ENCODE results near the gene SHB. TPM values are rescaled to one million over a fixed set of nuclear protein-coding genes. Genes with fewer than 3 reads are reported as not detected.

Gene SHB
- total RNA-seq, 1 experiment from 2014 or later, result 56.4 TPM

DNA sequence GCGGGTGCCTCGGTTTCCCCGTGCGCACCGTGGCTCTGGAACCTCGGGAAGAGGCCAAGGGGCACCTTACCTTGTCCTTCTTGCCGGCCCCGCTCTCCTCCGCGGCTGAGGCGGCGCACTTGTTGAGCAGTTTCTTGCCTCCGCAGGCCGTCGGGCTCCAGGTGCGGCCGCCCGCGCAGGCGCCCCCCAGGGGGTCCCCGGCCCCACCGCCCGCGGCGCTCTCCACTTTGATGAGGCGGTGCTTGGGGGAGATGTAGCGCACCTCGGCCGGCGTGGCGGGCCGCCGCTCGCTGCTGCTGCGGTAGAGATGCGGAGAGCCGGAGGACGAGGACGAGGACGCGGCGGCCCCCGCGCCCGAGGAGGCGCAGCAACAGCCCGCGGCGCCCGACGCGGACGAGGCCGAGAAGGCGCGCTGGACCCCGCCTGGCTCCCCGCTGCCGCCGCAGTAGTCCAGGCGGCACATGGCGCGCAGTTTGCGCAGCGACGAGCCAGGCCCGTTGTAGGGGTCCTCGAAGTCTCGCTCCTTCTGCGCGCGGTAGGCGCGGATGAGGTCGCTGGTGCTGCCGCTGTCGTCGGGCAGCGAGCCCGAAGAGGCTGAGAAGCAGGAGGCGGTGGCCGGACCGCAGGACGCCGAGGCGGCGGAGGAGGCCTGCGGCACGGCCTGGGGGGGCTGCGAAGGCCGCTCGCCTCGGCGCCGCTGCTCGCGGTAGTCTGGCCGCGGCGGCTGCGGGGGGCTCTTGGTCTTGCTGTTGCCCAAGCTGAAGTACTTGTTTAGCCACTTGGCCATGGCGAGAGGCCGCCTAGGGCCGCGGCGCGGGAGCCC lies 957 bp downstream of the SHB start:
- intact Hi-C loops (cut with micrococcal nuclease), result loop anchor here (2.0 to 5.0 kb wide), 3 partner anchors 49 to 194 kb away; no protein-coding TSS in a partner anchor
- Histone ChIP-seq H3K27ac (ENCODE audit: low read length) (peak overlapping the region; percentile 38), H3K4me2 (ENCODE audit: low read length) (peak overlapping the region; percentile 90), H2AFZ (ENCODE audit: low read length) (no peak overlapping the region), H3K9me3 (ENCODE audit: low read length) (no peaks in the 10 kb centered on the region), H3K4me3 (ENCODE audit: low read length) (peak overlapping the region; percentile 95), H4K20me1 (ENCODE audit: low read length) (peaks cover 52% of the 10 kb centered on the region), H3K4me1 (ENCODE audit: insufficient read depth, low read length) (peaks cover 37% of the 10 kb centered on the region), H3K27me3 (ENCODE audit: low read length) (no peaks in the 10 kb centered on the region), H3F3A (ENCODE audit: low read length, unreplicated experiment) (no peaks in the 10 kb centered on the region), H3K36me3 (ENCODE audit: low read depth, low read length) (peaks cover 9% of the 10 kb centered on the region), H3K9ac (ENCODE audit: low read length) (peak overlapping the region; percentile 92), H3K79me2 (ENCODE audit: low read length) (peaks cover 59% of the 10 kb centered on the region), H3K9me2 (replicated peaks; ENCODE audit: low read length) (no peaks in the 10 kb centered on the region)
- DNase-seq (no peak), ATAC-seq (no peak)
- TF ChIP-seq EZH2phosphoT487 (IDR thresholded peaks at IDR 0.05; ENCODE audit: borderline replicate concordance, low read length) (no peak), EZH2 (IDR thresholded peaks at IDR 0.05; ENCODE audit: low read length, unreplicated experiment) (no peak)
- TF ChIP-seq, protein P1, sequence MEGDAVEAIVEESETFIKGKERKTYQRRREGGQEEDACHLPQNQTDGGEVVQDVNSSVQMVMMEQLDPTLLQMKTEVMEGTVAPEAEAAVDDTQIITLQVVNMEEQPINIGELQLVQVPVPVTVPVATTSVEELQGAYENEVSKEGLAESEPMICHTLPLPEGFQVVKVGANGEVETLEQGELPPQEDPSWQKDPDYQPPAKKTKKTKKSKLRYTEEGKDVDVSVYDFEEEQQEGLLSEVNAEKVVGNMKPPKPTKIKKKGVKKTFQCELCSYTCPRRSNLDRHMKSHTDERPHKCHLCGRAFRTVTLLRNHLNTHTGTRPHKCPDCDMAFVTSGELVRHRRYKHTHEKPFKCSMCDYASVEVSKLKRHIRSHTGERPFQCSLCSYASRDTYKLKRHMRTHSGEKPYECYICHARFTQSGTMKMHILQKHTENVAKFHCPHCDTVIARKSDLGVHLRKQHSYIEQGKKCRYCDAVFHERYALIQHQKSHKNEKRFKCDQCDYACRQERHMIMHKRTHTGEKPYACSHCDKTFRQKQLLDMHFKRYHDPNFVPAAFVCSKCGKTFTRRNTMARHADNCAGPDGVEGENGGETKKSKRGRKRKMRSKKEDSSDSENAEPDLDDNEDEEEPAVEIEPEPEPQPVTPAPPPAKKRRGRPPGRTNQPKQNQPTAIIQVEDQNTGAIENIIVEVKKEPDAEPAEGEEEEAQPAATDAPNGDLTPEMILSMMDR (conservative IDR thresholded peaks at IDR 0.05; ENCODE audit: low read depth, low read length), result no peak
- CTCF ChIA-PET, result interaction anchor here (0.6 kb wide), 1 partner anchor 37 kb away, joined by 9 read pairs; no protein-coding TSS in a partner anchor
- POLR2A ChIA-PET (ENCODE audit: unreplicated experiment), result no interaction called here
- no TSS peak for BruUV-seq (replicated peaks)

DNA sequence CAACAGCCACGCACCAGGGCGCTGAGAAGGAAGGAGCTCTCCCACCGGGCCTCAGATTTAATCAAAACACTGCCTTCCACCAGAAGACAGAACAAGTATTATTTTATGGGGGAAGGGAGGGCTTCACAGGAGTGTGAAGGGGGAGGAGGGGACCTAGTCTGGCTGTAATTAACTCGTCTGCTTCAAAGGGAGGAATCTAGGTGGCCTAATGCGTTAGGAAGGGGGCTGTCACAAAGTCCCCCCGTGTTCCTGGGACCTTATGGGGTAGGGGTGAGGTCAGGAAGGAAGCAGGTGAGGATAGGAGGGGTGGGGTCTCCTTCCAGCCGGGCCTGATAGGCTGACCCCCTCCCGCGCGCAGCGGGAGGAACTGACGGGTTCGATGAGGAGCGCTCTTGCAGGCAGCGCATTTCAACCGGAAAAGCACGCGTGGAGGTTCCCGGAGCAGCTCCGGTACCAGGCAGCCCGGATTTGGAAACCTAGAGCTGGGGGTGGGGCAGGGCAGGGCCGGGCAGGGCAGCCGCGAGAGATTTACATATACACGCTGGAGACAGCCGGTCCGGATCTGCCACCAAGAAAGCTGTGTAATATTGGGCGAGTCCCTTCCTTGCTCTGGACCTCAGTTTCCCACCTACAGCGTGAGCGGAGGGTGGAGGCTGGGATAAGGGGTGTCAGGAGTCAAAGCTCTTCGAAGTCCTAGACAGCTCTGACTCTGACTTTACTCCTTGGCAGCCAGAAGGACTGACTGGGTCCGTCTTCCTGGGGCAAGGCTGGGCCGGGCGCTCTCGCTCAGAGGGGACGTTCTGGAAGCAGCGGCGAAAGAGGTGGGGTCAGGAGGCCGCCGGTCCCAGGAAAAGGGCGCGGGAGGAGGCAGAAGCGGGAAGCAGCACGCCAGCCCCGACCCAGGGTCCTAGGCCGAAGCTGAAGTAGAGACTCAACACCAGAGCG lies 1.8 kb downstream of the SHB start:
- H3K9ac ChIP-seq (ENCODE audit: low read length), result peak overlapping the region; percentile 92
- peak; percentile 16 for DNase-seq
- H3K27ac ChIP-seq (ENCODE audit: low read length), result peak overlapping the region; percentile 38
- H4K20me1 ChIP-seq (ENCODE audit: low read length), result peaks cover 61% of the 10 kb centered on the region
- POLR2A ChIA-PET (ENCODE audit: unreplicated experiment), result interaction anchor here (0.6 kb wide), 2 partner anchors 152 to 291 kb away, joined by 3 read pairs; no protein-coding TSS in a partner anchor
- CTCF ChIA-PET, result interaction anchor here (1.0 kb wide), 1 partner anchor 50 kb away, joined by 3 read pairs; no protein-coding TSS in a partner anchor
- peak; percentile 9; the same call in 1 of the 2 replicates for ATAC-seq
- H3K27me3 ChIP-seq (ENCODE audit: low read length), result no peaks in the 10 kb centered on the region
- H3K36me3 ChIP-seq (ENCODE audit: low read depth, low read length), result peaks cover 12% of the 10 kb centered on the region
- BruUV-seq (replicated peaks), result TSS peak; percentile 68
- peak overlapping the region; percentile 95 for H3K4me3 ChIP-seq (ENCODE audit: low read length)
- TF ChIP-seq EZH2phosphoT487 (IDR thresholded peaks at IDR 0.05; ENCODE audit: borderline replicate concordance, low read length), result no peak
- TF ChIP-seq, protein P1 (conservative IDR thresholded peaks at IDR 0.05; ENCODE audit: low read depth, low read length), result no peak
- no peak for TF ChIP-seq EZH2 (IDR thresholded peaks at IDR 0.05; ENCODE audit: low read length, unreplicated experiment)
- peak overlapping the region; percentile 90 for H3K4me2 ChIP-seq (ENCODE audit: low read length)
- H3K9me3 ChIP-seq (ENCODE audit: low read length), result no peaks in the 10 kb centered on the region
- no peak overlapping the region for H2AFZ ChIP-seq (ENCODE audit: low read length)
- no peaks in the 10 kb centered on the region for H3F3A ChIP-seq (ENCODE audit: low read length, unreplicated experiment)
- H3K9me2 ChIP-seq (replicated peaks; ENCODE audit: low read length), result no peaks in the 10 kb centered on the region
- peaks cover 46% of the 10 kb centered on the region for H3K4me1 ChIP-seq (ENCODE audit: insufficient read depth, low read length)
- peaks cover 68% of the 10 kb centered on the region for H3K79me2 ChIP-seq (ENCODE audit: low read length)
- intact Hi-C loops (cut with micrococcal nuclease), result loop anchor here (1.0 to 5.0 kb wide), 4 partner anchors 20 to 195 kb away; no protein-coding TSS in a partner anchor
